GM21723 (cell line): ENCODE results near the gene KCNAB2.

Experiments
- ATAC-seq: cut with Tn5 transposase; IDR thresholded peaks from one replicate; pipeline ENCODE4 v1.9.1; 2021; ENCODE audit warnings: mild to moderate bottlenecking, moderate library complexity; ENCODE audit not compliant: unreplicated experiment

KCNAB2 gene

GRCh38 chr1:6045561-6045960 is at the start of gene KCNAB2:
TSS of gene KCNAB2 (plus strand) at chr1:6045888. CDS start at chr1:6051537, 5,649 bp downstream.
- ATAC-seq: no peak

- no peak for ATAC-seq
Measured at GRCh38 chr1:5996641-5997270, 48.9 kb upstream of the KCNAB2 start.

GRCh38 chr1:5997316-5997715 is 48.4 kb upstream of the KCNAB2 start:
- ATAC-seq: no peak

- no peak for ATAC-seq
Measured at GRCh38 chr1:5998051-5998905, 47.4 kb upstream of the KCNAB2 start.

- ATAC-seq: no peak
Measured at GRCh38 chr1:5998906-5999301, 46.8 kb upstream of the KCNAB2 start.

- no peak for ATAC-seq
Measured at GRCh38 chr1:5999711-6000443, 45.8 kb upstream of the KCNAB2 start.

GRCh38 chr1:6000444-6001288 is 45.0 kb upstream of the KCNAB2 start:
- no peak for ATAC-seq

GRCh38 chr1:6001992-6002576 is 43.6 kb upstream of the KCNAB2 start:
- no peak for ATAC-seq

GRCh38 chr1:6002714-6003501 is 42.8 kb upstream of the KCNAB2 start:
- no peak for ATAC-seq

GRCh38 chr1:6003568-6004411 is 41.9 kb upstream of the KCNAB2 start:
- ATAC-seq: no peak

GRCh38 chr1:6004412-6005123 is 41.1 kb upstream of the KCNAB2 start:
- no peak for ATAC-seq

GRCh38 chr1:6005276-6005917 is 40.3 kb upstream of the KCNAB2 start:
- no peak for ATAC-seq

GRCh38 chr1:6006882-6007281 is 38.8 kb upstream of the KCNAB2 start:
- no peak for ATAC-seq

- no peak for ATAC-seq
Measured at GRCh38 chr1:6007318-6008083, 38.2 kb upstream of the KCNAB2 start.

- no peak for ATAC-seq
Measured at GRCh38 chr1:6008084-6008415, 37.6 kb upstream of the KCNAB2 start.

GRCh38 chr1:6008696-6009095 is 37.0 kb upstream of the KCNAB2 start:
- ATAC-seq: no peak
